Neural progenitor cell (in vitro differentiated cells): Measurements from ENCODE around the gene IMPDH1. TPM values are rescaled to one million over a fixed set of nuclear protein-coding genes. Genes with fewer than 3 reads are reported as not detected.
A peak's percentile ranks its signal among the peaks of the same experiment; 100 is the strongest.

Experiments
- DNase-seq: peaks from one replicate; pipeline ENCODE4 v3.0.0-alpha.2; 2016; ENCODE audit warnings: low spot score
- H2AFZ ChIP-seq: fragments of 200-600 bp; sonication (generic); replicated peaks from 2 replicates; pipeline ENCODE4 v1.6.1; 2016; ENCODE audit warnings: antibody characterized with exemption
- H3F3A ChIP-seq: fragments of 200-600 bp; sonication (generic); 2 replicates; pipeline ENCODE4 v1.6.1; 2016; ENCODE audit warnings: antibody characterized with exemption, low read depth
- H3K27ac ChIP-seq: fragments of 200-600 bp; sonication (generic); 2 replicates; pipeline ENCODE4 v1.5.1; 2016; ENCODE audit warnings: mild to moderate bottlenecking
- H3K27me3 ChIP-seq: fragments of 200-600 bp; sonication (generic); 2 replicates; pipeline ENCODE4 v1.6.1; 2016; ENCODE audit warnings: mild to moderate bottlenecking, moderate library complexity
- H3K36me3 ChIP-seq: fragments of 200-600 bp; sonication (generic); 2 replicates; pipeline ENCODE4 v1.5.1; 2016
- H3K4me1 ChIP-seq: fragments of 200-600 bp; sonication (generic); 2 replicates; pipeline ENCODE4 v1.6.1; 2016; ENCODE audit warnings: mixed run types
- H3K4me2 ChIP-seq: fragments of 200-600 bp; sonication (generic); 2 replicates; pipeline ENCODE4 v1.6.1; 2016
- H3K4me3 ChIP-seq: fragments of 200-600 bp; sonication (generic); 2 replicates; pipeline ENCODE4 v1.5.1; 2016
- H3K79me2 ChIP-seq: fragments of 200-600 bp; sonication (generic); 2 replicates; pipeline ENCODE4 v1.6.1; 2016; ENCODE audit warnings: low read depth
- H3K9ac ChIP-seq: fragments of 200-600 bp; sonication (generic); 2 replicates; pipeline ENCODE4 v1.6.1; 2016
- H3K9me3 ChIP-seq: fragments of 200-600 bp; sonication (generic); 2 replicates; pipeline ENCODE4 v1.5.1; 2016; ENCODE audit warnings: low read depth
- H4K20me1 ChIP-seq: fragments of 200-600 bp; sonication (generic); 2 replicates; pipeline ENCODE4 v1.6.1; 2016; ENCODE audit warnings: low read depth
- H3K27ac Mint-ChIP-seq: 3 replicates; pipeline ENCODE4 v1.8.0; 2021; ENCODE audit warnings: mixed read lengths
- H3K27me3 Mint-ChIP-seq: 2 replicates; pipeline ENCODE4 v1.8.0; 2022; ENCODE audit warnings: low read depth, mild to moderate bottlenecking, inconsistent platforms, moderate library complexity, mixed read lengths; ENCODE audit not compliant: insufficient read depth
- H3K36me3 Mint-ChIP-seq: 3 replicates; pipeline ENCODE4 v1.8.0; 2021; ENCODE audit warnings: mixed read lengths
- H3K4me1 Mint-ChIP-seq: 3 replicates; pipeline ENCODE4 v1.8.0; 2021; ENCODE audit warnings: mixed read lengths
- H3K4me3 Mint-ChIP-seq: 3 replicates; pipeline ENCODE4 v1.8.0; 2021; ENCODE audit warnings: mild to moderate bottlenecking, moderate library complexity, mixed read lengths
- H3K9me3 Mint-ChIP-seq: 3 replicates; pipeline ENCODE4 v1.8.0; 2020; ENCODE audit warnings: mixed read lengths
- CTCF ChIP-seq: fragments of 200-600 bp; sonication (generic); IDR thresholded peaks from 2 replicates; pipeline ENCODE4 v1.5.1; 2017; ENCODE audit warnings: antibody characterized with exemption, mild to moderate bottlenecking
- EZH2 ChIP-seq: fragments of 200-600 bp; sonication (generic); IDR thresholded peaks from 2 replicates; pipeline ENCODE4 v1.6.1; 2017; ENCODE audit warnings: antibody characterized with exemption, mild to moderate bottlenecking, moderate library complexity
- EZH2phosphoT487 ChIP-seq: fragments of 200-600 bp; sonication (generic); IDR thresholded peaks from 2 replicates; pipeline ENCODE4 v1.6.1; 2017; ENCODE audit warnings: antibody characterized with exemption
- total RNA-seq: library from RNA; depleted of rRNA; stranded (reverse); fragments of >200 nt; gene quantifications from 2 replicates; pipeline ENCODE4 v1.2.3, GENCODE V29; 2015; ENCODE audit warnings: low replicate concordance

The IMPDH1 gene
- total RNA-seq, 1 donor from 2014 or later, result 17.0 TPM

DNA sequence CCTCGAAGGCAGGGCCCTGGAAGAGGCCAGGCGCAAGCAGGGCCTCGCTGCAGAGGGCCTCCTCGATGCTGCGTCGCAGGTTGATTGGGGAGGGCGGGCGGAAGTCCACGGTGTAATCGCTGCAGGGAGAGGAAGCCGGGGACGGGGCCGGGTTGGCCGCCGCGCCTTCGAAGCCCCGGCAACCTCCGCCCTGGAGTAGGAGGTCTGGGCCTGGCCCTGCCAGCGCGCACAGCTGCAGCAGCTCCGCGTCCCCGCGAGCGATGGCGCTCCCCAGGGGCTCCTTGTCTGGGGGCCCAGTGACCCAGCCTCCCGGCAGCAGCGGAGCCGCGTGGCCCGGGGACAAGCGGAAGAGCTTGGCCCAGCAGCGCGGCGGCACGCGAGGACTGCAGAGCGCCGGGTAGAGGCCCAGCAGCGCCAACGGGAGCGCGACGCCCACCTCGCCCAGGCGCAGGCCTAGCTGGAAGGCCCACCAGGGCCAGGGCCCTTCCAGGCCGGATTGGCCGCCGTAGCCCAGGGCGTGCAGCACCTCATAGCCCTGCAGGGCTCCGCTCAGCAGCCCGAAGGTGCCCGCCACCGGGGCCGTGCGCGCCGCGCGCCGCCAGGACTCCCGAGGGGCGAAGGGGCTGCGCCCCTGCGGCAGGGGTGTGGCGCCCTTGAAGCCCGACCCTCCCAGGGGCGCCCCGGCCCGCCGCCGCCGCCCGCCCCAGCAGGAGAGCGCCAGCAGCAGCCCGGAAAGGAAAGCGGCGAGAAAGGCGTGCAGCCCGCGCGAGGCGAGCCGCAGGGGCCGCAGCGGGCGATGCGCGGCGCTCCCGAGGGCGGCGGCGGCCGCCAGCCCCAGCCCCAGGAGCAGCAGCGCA lies 58.3 kb downstream of the IMPDH1 start:
- Mint-ChIP-seq H3K4me1 (peaks cover 27% of the 10 kb centered on the region), H3K36me3 (no peaks in the 10 kb centered on the region), H3K9me3 (no peaks in the 10 kb centered on the region), H3K4me3 (no peak overlapping the region), H3K27me3 (peaks cover 22% of the 10 kb centered on the region), H3K27ac (no peak overlapping the region)
- Histone ChIP-seq H3K4me1 (peaks cover 5% of the 10 kb centered on the region), H3K36me3 (no peaks in the 10 kb centered on the region), H3K4me3 (no peak overlapping the region), H4K20me1 (no peaks in the 10 kb centered on the region), H3K4me2 (no peak overlapping the region), H3K79me2 (no peaks in the 10 kb centered on the region), H3K9ac (no peak overlapping the region), H2AFZ (no peak overlapping the region), H3F3A (no peaks in the 10 kb centered on the region), H3K27me3 (peaks cover 93% of the 10 kb centered on the region), H3K27ac (no peak overlapping the region), H3K9me3 (no peaks in the 10 kb centered on the region)
- DNase-seq, result no peak
- TF ChIP-seq EZH2 (no peak), EZH2phosphoT487 (no peak)

GRCh38 chr7:128350708-128351295 lies 59.0 kb downstream of the IMPDH1 start:
- Histone ChIP-seq H3K27ac (no peak overlapping the region), H3K4me3 (no peak overlapping the region), H3F3A (no peaks in the 10 kb centered on the region), H3K36me3 (no peaks in the 10 kb centered on the region), H2AFZ (no peak overlapping the region), H3K9me3 (no peaks in the 10 kb centered on the region), H3K4me1 (peaks cover 5% of the 10 kb centered on the region), H3K27me3 (peaks cover 86% of the 10 kb centered on the region), H3K79me2 (no peaks in the 10 kb centered on the region), H4K20me1 (no peaks in the 10 kb centered on the region), H3K4me2 (no peak overlapping the region), H3K9ac (no peak overlapping the region)
- Mint-ChIP-seq H3K27me3 (peaks cover 20% of the 10 kb centered on the region), H3K27ac (no peak overlapping the region), H3K4me1 (peaks cover 23% of the 10 kb centered on the region), H3K9me3 (no peaks in the 10 kb centered on the region), H3K36me3 (no peaks in the 10 kb centered on the region), H3K4me3 (no peak overlapping the region)
- no peak for DNase-seq
- peak; percentile 18 for TF ChIP-seq EZH2
- TF ChIP-seq CTCF, result no peak

GRCh38 chr7:128349466-128349825 lies 60.3 kb downstream of the IMPDH1 start:
- Histone ChIP-seq H3K9me3 (no peaks in the 10 kb centered on the region), H2AFZ (no peak overlapping the region), H3K27ac (no peak overlapping the region), H3K79me2 (no peaks in the 10 kb centered on the region), H3K27me3 (peaks cover 72% of the 10 kb centered on the region), H4K20me1 (no peaks in the 10 kb centered on the region), H3K4me3 (no peak overlapping the region), H3K9ac (no peak overlapping the region), H3F3A (no peaks in the 10 kb centered on the region), H3K4me1 (peaks cover 5% of the 10 kb centered on the region), H3K36me3 (no peaks in the 10 kb centered on the region), H3K4me2 (no peak overlapping the region)
- Mint-ChIP-seq H3K36me3 (no peaks in the 10 kb centered on the region), H3K27ac (no peak overlapping the region), H3K4me1 (peaks cover 20% of the 10 kb centered on the region), H3K4me3 (no peak overlapping the region), H3K9me3 (no peaks in the 10 kb centered on the region), H3K27me3 (peaks cover 15% of the 10 kb centered on the region)
- TF ChIP-seq EZH2phosphoT487, result no peak
- no peak for TF ChIP-seq EZH2
- TF ChIP-seq CTCF, result no peak
- no peak for DNase-seq

- no peaks in the 10 kb centered on the region for H3K36me3 Mint-ChIP-seq
- Histone ChIP-seq H3K79me2 (peaks cover 8% of the 10 kb centered on the region), H3F3A (peaks cover 3% of the 10 kb centered on the region), H3K27me3 (peaks cover 54% of the 10 kb centered on the region), H3K4me2 (no peak overlapping the region), H3K9me3 (no peaks in the 10 kb centered on the region), H4K20me1 (no peaks in the 10 kb centered on the region), H3K4me3 (no peak overlapping the region), H2AFZ (peak overlapping the region; percentile 42), H3K36me3 (no peaks in the 10 kb centered on the region), H3K9ac (no peak overlapping the region), H3K27ac (no peak overlapping the region), H3K4me1 (peaks cover 5% of the 10 kb centered on the region)
- peaks cover 18% of the 10 kb centered on the region for H3K4me1 Mint-ChIP-seq
- no peak overlapping the region for H3K4me3 Mint-ChIP-seq
- no peaks in the 10 kb centered on the region for H3K9me3 Mint-ChIP-seq
- DNase-seq, result peak; percentile 69
- H3K27ac Mint-ChIP-seq, result peak overlapping the region; percentile 7
- peak; percentile 63 for TF ChIP-seq CTCF
- no peak for TF ChIP-seq EZH2phosphoT487
- no peak for TF ChIP-seq EZH2
- peaks cover 7% of the 10 kb centered on the region for H3K27me3 Mint-ChIP-seq
Measured at GRCh38 chr7:128347647-128348097, 62.1 kb downstream of the IMPDH1 start.
